Panc1 (cell line): Measurements from ENCODE around the gene NOSTRIN.

Experiments used
- CTCF ChIP-seq: fragments of 450-650 bp; IDR thresholded peaks from 2 replicates; pipeline ENCODE4 v1.5.1; 2017; ENCODE audit warnings: mild to moderate bottlenecking
- SIN3A ChIP-seq: IDR thresholded peaks from 2 replicates; pipeline ENCODE4 v1.6.1; 2012; ENCODE audit warnings: low read depth, mild to moderate bottlenecking, low read length, moderate library complexity, borderline replicate concordance; ENCODE audit not compliant: insufficient read depth
- TF ChIP-seq, protein P1 (sequence below), 2 experiments: IDR thresholded peaks; 2 replicates each; pipeline ENCODE4 v1.6.1; 2011 to 2012; ENCODE audit warnings: low read depth in 2 of 2, control low read depth in 1 of 2, low read length in 1 of 2, mild to moderate bottlenecking in 1 of 2, moderate library complexity in 1 of 2; ENCODE audit not compliant: insufficient read depth in 1 of 2

GRCh38 chr2:168894720-168895119 lies 92.3 kb downstream of the NOSTRIN start:
- TF ChIP-seq SIN3A (no peak), CTCF (no peak)
- TF ChIP-seq, protein P1, sequence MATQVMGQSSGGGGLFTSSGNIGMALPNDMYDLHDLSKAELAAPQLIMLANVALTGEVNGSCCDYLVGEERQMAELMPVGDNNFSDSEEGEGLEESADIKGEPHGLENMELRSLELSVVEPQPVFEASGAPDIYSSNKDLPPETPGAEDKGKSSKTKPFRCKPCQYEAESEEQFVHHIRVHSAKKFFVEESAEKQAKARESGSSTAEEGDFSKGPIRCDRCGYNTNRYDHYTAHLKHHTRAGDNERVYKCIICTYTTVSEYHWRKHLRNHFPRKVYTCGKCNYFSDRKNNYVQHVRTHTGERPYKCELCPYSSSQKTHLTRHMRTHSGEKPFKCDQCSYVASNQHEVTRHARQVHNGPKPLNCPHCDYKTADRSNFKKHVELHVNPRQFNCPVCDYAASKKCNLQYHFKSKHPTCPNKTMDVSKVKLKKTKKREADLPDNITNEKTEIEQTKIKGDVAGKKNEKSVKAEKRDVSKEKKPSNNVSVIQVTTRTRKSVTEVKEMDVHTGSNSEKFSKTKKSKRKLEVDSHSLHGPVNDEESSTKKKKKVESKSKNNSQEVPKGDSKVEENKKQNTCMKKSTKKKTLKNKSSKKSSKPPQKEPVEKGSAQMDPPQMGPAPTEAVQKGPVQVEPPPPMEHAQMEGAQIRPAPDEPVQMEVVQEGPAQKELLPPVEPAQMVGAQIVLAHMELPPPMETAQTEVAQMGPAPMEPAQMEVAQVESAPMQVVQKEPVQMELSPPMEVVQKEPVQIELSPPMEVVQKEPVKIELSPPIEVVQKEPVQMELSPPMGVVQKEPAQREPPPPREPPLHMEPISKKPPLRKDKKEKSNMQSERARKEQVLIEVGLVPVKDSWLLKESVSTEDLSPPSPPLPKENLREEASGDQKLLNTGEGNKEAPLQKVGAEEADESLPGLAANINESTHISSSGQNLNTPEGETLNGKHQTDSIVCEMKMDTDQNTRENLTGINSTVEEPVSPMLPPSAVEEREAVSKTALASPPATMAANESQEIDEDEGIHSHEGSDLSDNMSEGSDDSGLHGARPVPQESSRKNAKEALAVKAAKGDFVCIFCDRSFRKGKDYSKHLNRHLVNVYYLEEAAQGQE (IDR thresholded peaks at IDR 0.05; ENCODE audit: insufficient read depth in 1 of 2, low read depth in 2 of 2, low read length in 1 of 2) = no peak
